Transverse colon (tissue), 4 donors: Measurements from ENCODE around the gene ACBD3.

Experiments
- EP300 ChIP-seq: sonication (generic); formaldehyde crosslinking; IDR thresholded peaks from one replicate; pipeline ENCODE4 v1.6.1; 2017; ENCODE audit warnings: antibody characterized with exemption, low read depth
- POLR2A ChIP-seq: fragments of 450-650 bp; IDR thresholded peaks from one replicate; pipeline ENCODE4 v1.6.1; 2016; ENCODE audit warnings: antibody characterized with exemption, mild to moderate bottlenecking, moderate library complexity
- POLR2AphosphoS5 ChIP-seq, 3 donors: sonication (generic); formaldehyde crosslinking; IDR thresholded peaks; one replicate each; pipeline ENCODE4 v1.6.1; 2016; ENCODE audit warnings: antibody characterized with exemption in 3 of 3
- TF ChIP-seq, protein P1 (sequence below), 5 experiments: fragments of 200-600 bp in 3 of 5; fragments of 450-650 bp in 2 of 5; sonication (generic) in 3 of 5; IDR thresholded peaks; 1 replicate in 2 of 5; 2 replicates in 3 of 5; pipeline ENCODE4 v1.5.1; 2016 to 2017; ENCODE audit warnings: antibody characterized with exemption in 5 of 5, inconsistent platforms in 3 of 5, mild to moderate bottlenecking in 2 of 5, moderate library complexity in 1 of 5

DNA sequence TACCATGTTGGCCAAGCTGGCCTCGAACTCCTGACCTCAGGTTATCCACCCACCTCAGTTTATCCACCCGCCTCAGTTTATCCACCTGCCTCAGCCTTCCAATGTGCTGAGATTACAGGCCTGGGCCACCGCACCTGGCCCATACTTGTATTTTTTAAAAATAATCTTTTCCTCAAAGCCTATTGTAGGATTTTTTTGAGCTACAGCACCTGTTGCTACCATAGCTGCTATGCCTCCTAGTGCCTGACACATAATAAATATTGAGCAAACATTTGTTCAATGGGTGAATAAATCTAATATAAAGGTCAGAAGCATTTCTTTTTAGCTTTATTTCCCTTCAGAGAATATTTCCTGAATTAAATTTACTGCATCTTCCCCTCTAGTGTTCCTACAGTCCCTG, 15.7 kb upstream of the ACBD3 start:
- TF ChIP-seq, protein P1, sequence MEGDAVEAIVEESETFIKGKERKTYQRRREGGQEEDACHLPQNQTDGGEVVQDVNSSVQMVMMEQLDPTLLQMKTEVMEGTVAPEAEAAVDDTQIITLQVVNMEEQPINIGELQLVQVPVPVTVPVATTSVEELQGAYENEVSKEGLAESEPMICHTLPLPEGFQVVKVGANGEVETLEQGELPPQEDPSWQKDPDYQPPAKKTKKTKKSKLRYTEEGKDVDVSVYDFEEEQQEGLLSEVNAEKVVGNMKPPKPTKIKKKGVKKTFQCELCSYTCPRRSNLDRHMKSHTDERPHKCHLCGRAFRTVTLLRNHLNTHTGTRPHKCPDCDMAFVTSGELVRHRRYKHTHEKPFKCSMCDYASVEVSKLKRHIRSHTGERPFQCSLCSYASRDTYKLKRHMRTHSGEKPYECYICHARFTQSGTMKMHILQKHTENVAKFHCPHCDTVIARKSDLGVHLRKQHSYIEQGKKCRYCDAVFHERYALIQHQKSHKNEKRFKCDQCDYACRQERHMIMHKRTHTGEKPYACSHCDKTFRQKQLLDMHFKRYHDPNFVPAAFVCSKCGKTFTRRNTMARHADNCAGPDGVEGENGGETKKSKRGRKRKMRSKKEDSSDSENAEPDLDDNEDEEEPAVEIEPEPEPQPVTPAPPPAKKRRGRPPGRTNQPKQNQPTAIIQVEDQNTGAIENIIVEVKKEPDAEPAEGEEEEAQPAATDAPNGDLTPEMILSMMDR (IDR thresholded peaks at IDR 0.05): no peak
- TF ChIP-seq POLR2AphosphoS5 (IDR thresholded peaks at IDR 0.05) (no peak), EP300 (no peak), POLR2A (no peak)
